DMS153 treated with DMSO at 0.1 percent for 48 hours (cell line): ENCODE results near the gene FUCA1.
"Not testable (repeated sequence)": the region's sequence is repeated elsewhere in the genome, so short reads cannot be mapped to it uniquely, and the experiment has no call there.

Experiments used
- DNase-seq: peaks from one replicate; lab custom pipeline; 2025; ENCODE audit not compliant: unreplicated experiment; lab: John Stamatoyannopoulos, UW

The FUCA1 gene

DNA sequence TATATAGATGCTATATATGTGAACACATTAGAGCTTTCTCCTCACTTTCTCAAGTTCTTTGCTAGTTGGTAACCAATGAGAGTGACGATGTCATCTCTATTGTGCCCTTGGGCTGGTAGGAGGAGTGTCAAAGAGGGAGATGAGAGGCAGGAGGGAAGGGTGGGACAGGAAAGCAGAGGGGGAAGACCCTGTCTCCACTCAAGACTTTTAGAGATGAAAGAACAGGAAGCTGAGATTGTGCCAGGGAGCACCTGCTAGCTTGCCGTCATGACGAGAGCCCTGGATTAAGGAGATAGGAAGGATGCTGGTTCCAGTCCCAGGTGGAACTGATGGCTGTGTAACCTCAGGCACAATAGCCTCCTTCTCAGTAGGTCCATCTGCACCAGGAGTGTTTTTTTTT, 28.4 kb upstream of the FUCA1 start:
- no peak for DNase-seq

- no peak for DNase-seq
Measured at GRCh38 chr1:23895993-23896392, 27.9 kb upstream of the FUCA1 start.

DNA sequence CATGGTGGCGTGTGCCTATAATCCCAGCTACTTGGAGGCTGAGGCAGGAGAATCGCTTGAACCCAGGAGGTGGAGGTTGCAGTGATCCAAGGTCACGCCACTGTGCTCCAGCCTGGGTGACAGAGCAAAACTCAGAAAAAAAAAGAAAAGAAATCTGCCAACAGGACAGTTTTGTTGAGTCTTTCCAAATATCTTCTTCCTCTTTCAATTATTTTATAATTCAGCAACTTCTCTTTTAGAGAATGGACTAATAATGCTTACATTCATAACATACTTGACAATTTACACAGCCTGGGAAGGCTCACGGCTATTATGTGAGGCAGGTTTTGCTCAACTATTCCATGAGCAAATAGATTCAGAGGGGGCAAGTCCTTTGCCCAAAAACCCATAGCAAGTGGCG, 27.0 kb upstream of the FUCA1 start:
- DNase-seq = no peak

DNA sequence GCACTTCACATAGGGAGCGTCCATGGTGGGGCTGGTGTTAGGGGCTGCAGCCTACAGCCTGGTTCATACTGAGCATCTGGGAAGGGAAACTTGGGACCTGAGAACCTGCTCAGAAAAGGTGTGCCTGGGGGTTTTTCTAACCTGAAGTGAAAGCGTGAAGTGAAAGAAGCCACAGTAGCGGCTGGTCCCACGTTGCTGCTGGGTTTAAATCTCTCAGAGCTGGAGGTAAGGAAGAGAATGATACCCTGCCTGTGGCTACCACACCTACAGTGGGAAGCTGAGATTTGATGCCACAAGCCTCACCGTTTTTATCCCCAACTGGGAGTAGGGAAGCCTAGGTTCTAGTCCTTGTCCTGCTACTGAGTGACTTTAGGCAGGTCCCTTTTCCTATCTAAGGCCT, 21.0 kb upstream of the FUCA1 start:
- no peak for DNase-seq

GRCh38 chr1:23885222-23885621, 17.1 kb upstream of the FUCA1 start:
- no peak for DNase-seq

DNA sequence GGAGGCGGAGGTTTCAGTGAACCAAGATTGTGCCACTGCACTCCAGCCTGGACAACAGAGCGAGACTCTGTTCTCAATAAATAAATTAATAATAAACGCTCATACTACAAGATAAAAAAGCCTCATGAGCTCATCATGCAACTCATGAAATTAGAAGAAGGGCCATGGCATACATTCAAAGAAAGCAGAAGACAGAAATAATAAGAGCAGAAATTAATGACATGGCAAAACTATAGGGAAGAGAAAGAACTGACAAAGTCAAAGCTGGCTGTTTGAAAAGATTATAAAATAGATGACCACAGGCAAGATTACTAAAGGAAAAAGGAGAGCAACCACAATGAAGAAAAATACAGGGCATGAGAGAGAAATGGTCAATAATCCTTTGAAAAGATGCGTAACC, 14.7 kb upstream of the FUCA1 start:
- no peak for DNase-seq

- no peak for DNase-seq
Measured at GRCh38 chr1:23879809-23880208, 11.7 kb upstream of the FUCA1 start.

DNA sequence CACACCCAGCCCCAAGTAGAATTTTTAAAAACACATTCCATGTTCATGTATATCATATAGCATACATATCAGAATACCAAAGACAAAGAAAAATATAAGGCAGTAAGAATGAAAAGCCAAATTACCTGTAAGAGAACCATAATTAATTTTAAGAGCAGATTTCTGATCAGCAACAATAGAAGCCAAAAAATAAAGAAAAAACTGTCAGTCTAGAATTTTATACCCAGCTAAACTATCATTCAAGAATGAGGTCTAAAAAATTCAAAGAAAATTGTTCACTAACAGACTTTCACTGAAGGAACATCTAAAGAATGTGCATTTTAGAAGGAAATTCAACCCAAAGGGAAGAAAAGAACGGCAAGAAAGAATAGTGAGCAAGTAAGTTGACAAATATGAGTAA, 10.6 kb upstream of the FUCA1 start:
- no peak for DNase-seq

GRCh38 chr1:23875382-23875781, 7.3 kb upstream of the FUCA1 start:
- DNase-seq = no peak

DNA sequence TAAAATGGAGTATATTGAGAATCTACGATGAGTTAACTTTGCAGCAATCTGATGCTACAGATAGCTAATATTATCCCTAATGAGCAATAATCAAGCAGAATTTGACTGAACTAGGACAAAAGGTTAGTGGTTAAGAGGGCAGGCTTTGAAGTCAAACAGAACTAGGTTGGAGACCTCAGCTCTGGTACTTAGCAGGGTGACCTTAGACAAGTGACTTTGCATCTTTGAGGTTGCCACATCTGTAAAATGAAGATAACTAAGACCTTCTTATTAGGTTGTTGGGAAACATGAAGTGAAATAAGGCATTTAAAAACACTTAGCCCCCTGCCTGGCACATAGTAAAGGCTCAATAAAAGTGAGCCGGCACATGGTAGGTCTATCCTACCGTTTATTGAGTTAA, 4.3 kb upstream of the FUCA1 start:
- DNase-seq = no peak

- DNase-seq = no peak
Measured at GRCh38 chr1:23869051-23869450, 961 bp upstream of the FUCA1 start.

GRCh38 chr1:23868557-23869016, 497 bp upstream of the FUCA1 start:
- DNase-seq = no peak

- DNase-seq = no peak
Measured at GRCh38 chr1:23867542-23867894, 572 bp downstream of the FUCA1 start.

DNA sequence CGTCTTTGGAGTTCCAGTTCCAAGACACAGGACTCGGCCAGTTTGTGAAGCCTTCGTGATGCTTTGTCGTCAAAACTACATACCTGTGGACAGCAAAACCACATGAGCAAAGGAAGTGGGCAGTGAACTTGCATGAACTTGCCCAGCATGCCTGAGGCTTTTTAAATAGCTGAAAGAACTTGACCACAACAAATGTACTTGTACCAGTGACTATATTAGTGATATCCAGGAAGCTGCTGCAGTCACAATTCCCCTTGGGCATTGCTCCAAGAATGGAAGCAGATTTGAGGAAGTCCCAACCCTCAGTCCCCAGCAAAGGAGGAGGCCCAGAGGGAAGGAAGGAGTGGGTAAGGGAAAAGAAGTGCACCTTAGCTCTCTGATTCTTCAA, 2.6 kb downstream of the FUCA1 start:
- DNase-seq = no peak

- no peak for DNase-seq
Measured at GRCh38 chr1:23864801-23865542, 3.1 kb downstream of the FUCA1 start.

- no peak for DNase-seq
Measured at GRCh38 chr1:23862640-23863039, 5.5 kb downstream of the FUCA1 start.

- DNase-seq = no peak
Measured at GRCh38 chr1:23854568-23854967, 13.5 kb downstream of the FUCA1 start.

DNA sequence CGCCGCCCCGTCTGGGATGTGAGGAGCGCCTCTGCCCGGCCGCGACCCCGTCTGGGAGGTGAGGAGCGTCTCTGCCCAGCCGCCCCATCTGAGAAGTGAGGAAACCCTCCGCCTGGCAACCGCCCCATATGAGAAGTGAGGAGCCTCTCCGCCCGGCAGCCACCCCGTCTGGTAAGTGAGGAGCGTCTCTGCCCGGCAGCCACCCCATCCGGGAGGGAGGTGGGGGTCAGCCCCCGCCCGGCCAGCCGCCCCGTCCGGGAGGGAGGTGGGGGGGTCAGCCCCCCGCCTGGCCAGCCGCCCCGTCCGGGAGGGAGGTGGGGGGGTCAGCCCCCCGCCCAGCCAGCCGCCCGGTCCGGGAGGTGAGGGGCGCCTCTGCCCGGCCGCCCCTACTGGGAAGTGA, 15.0 kb downstream of the FUCA1 start:
- DNase-seq = not testable (repeated sequence)

DNA sequence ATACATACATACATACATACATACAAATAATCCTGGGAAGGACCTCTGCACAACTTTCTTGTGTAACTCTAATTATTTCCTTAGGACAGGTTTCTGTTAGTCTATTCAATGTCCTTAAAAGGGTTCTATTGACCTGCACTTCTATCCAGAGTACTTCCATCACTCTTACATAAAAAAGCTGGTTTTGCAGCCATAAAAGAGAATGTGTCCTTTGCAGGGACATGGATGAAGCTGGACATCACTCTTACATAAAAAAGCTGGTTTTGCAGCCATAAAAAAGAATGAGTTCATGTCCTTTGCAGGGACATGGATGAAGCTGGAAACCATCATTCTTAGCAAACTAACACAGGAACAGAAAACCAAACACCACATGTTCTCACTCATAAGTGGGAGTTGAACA, 16.7 kb downstream of the FUCA1 start:
- DNase-seq = not testable (repeated sequence)

DNA sequence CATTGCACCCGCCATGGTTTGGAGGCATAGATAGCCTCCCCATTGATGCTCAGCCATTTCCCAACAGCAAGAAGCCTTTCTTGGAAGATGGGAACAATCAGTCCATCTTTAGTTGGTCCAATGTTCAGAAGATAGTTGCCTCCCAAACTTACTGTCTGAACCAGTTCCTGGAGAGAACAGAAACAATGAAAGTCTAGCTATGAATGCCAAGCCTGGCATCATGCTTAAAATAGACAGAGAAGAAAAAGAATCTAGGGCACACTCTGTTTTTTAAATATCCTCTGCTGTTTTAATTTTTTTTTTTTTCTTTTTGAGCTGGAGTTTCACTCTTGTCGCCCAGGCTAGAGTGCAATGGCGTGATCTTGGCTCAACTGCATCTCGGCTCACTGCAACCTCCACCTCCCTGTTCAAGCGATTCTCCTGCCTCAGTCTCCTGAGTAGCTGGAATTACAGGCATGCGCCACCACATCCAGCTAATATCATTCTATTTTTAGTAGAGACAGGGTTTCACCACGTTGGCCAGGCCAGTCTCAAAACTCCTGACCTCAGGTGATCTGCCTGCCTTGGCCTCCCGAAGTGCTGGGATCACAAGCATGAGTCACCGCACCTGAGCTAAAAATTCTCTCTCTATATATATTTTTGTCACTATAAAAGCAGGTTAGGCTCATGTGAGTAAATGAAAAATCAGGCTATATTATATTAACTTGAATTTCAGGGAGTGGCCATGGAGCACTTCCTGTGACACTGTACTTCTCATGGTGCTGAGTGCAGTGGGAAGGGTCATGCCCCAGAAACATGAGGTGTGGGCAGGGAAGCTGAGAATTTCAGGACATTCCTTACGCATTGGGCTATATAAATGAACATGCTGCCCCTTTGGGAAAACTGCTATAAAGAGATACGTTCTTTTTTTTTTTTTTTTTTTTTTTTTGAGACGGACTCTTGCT, 19.1 kb downstream of the FUCA1 start:
- no peak for DNase-seq

GRCh38 chr1:23847482-23848095, 20.5 kb downstream of the FUCA1 start:
- not testable (repeated sequence) for DNase-seq

GRCh38 chr1:23845163-23845562, 22.9 kb downstream of the FUCA1 start:
- DNase-seq = no peak
